ENCODE results near the gene CTSO.

- TF ChIP-seq EZH2 (IDR thresholded peaks at IDR 0.05; ENCODE audit: low read depth, unreplicated experiment) (no peak), CTCF (conservative IDR thresholded peaks at IDR 0.05; ENCODE audit: low read depth in 2 of 2) (no peak), REST (IDR thresholded peaks at IDR 0.05; ENCODE audit: unreplicated experiment) (no peak), POLR2AphosphoS5 (IDR thresholded peaks at IDR 0.05; ENCODE audit: low read depth) (no peak), CREB1 (CRISPR knock-in tag; IDR thresholded peaks at IDR 0.05; ENCODE audit: low read depth) (no peak), EZH2phosphoT487 (IDR thresholded peaks at IDR 0.05; ENCODE audit: unreplicated experiment) (no peak), ZNF331 (CRISPR knock-in tag; IDR thresholded peaks at IDR 0.05; ENCODE audit: low read depth) (no peak), JUNB (IDR thresholded peaks at IDR 0.05; ENCODE audit: unreplicated experiment) (no peak), ETS1 (IDR thresholded peaks at IDR 0.05) (0 out of 2 replicates have a peak, but pooled peaks have one; percentile 45), STAT1 (IDR thresholded peaks at IDR 0.05; ENCODE audit: unreplicated experiment) (no peak), NANOG (IDR thresholded peaks at IDR 0.05; ENCODE audit: borderline replicate concordance) (0 out of 2 replicates have a peak, but pooled peaks have one; percentile 27)
Observed at GRCh38 chr4:155900381-155900780, 53.3 kb downstream of the CTSO start.

Data from GM23338 (cell line).